ENCODE results near the gene TRIM41.

The TRIM41 gene

GRCh38 chr5:181203093-181203711 lies 19.9 kb upstream of the TRIM41 start:
- no peak for TF ChIP-seq CTCF (IDR thresholded peaks at IDR 0.05; ENCODE audit: insufficient read depth, low read length, missing control alignments)
- peak overlapping the region; percentile 62; the same call in 1 of the 2 replicates for H3K4me3 ChIP-seq (ENCODE audit: low read depth, low read length)
- DNase-seq (ENCODE audit: low read depth, low spot score) = no peak
- ChIA-PET CTCF (interaction anchor here (1.0 to 2.9 kb wide), 3 partner anchors 9 to 18 kb away, joined by 3 to 16 read pairs (median 4); no protein-coding TSS in a partner anchor), POLR2A (no interaction called here)

GRCh38 chr5:181203777-181204112 lies 19.3 kb upstream of the TRIM41 start:
- DNase-seq (ENCODE audit: low read depth, low spot score) = no peak
- no peak for TF ChIP-seq CTCF (IDR thresholded peaks at IDR 0.05; ENCODE audit: insufficient read depth, low read length, missing control alignments)
- ChIA-PET CTCF (interaction anchor here (1.0 to 2.9 kb wide), 3 partner anchors 10 to 19 kb away, joined by 3 to 16 read pairs (median 4); no protein-coding TSS in a partner anchor), POLR2A (interaction anchor here (0.6 kb wide), 1 partner anchor 46 kb away, joined by 4 read pairs; no protein-coding TSS in a partner anchor)
- H3K4me3 ChIP-seq (ENCODE audit: low read depth, low read length) = peak overlapping the region; percentile 62

GRCh38 chr5:181204113-181204825 lies 18.8 kb upstream of the TRIM41 start:
- POLR2A ChIA-PET = interaction anchor here (0.6 to 1.5 kb wide), 4 partner anchors 11 to 46 kb away, joined by 4 to 17 read pairs (median 6); partner anchors contain the start of gene TRIM41
- DNase-seq (ENCODE audit: low read depth, low spot score) = no peak
- CTCF ChIA-PET = interaction anchor here (0.8 to 4.4 kb wide), 7 partner anchors 8 to 23 kb away, joined by 3 to 29 read pairs (median 3); no protein-coding TSS in a partner anchor
- TF ChIP-seq CTCF (IDR thresholded peaks at IDR 0.05; ENCODE audit: insufficient read depth, low read length, missing control alignments) = no peak
- H3K4me3 ChIP-seq (ENCODE audit: low read depth, low read length) = peak overlapping the region; percentile 62

- TF ChIP-seq CTCF (IDR thresholded peaks at IDR 0.05; ENCODE audit: insufficient read depth, low read length, missing control alignments) = no peak
- CTCF ChIA-PET = interaction anchor here (0.8 to 4.4 kb wide), 6 partner anchors 9 to 24 kb away, joined by 3 to 29 read pairs (median 4); no protein-coding TSS in a partner anchor
- DNase-seq (ENCODE audit: low read depth, low spot score) = no peak
- peak within 1 kb of the TSS; percentile 62 for H3K4me3 ChIP-seq (ENCODE audit: low read depth, low read length)
- POLR2A ChIA-PET = interaction anchor here (1.0 to 1.5 kb wide), 3 partner anchors 12 to 18 kb away, joined by 4 to 17 read pairs (median 9); partner anchors contain the start of gene TRIM41
Measured at GRCh38 chr5:181204826-181205760, 18.0 kb upstream of the TRIM41 start, which contains the start of gene TRIM7. Gene TRIM7, minus strand, starts transcription at chr5:181205196. Its CDS starts 86 bp downstream, at chr5:181205110.

GRCh38 chr5:181205761-181206649 lies 17.1 kb upstream of the TRIM41 start:
- CTCF ChIA-PET = interaction anchor here (1.0 to 4.4 kb wide), 6 partner anchors 8 to 17 kb away, joined by 4 to 29 read pairs (median 8); partner anchors contain the start of gene TRIM41
- TF ChIP-seq CTCF (IDR thresholded peaks at IDR 0.05; ENCODE audit: insufficient read depth, low read length, missing control alignments) = no peak
- DNase-seq (ENCODE audit: low read depth, low spot score) = no peak
- POLR2A ChIA-PET = interaction anchor here (1.3 to 2.7 kb wide), 6 partner anchors 14 to 55 kb away, joined by 5 to 26 read pairs (median 12); partner anchors contain the start of genes TRIM41 and TRIM52
- peak overlapping the region; percentile 52 for H3K4me3 ChIP-seq (ENCODE audit: low read depth, low read length)

Data from AG04449 (cell line).